AG08396 (cell line): ENCODE measurements around the gene IFNK.

ENCODE experiments used
- DNase-seq: peaks from one replicate; pipeline ENCODE4 v3.0.0; 2012; ENCODE audit warnings: low spot score, mixed read lengths

IFNK gene

DNA sequence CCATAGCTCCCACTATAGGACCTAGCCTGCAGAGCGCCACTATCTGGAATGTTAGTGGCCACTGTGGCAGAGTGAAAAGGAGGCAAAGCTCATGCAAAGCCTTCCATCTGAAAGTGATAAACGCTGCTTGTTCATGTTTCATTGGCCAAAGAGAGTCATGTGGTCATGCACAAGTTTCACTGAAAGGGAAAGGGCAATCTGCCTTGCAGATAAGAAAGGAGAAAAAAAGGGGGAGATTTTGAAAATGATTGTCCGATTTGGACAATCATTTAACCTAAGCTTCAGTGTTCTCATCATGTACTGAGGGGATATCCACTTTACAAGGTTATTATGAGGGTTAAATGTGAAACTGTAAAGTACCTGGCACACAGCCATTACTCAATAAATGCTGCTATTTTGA lies 14.6 kb downstream of the IFNK start:
- no peak for DNase-seq

DNA sequence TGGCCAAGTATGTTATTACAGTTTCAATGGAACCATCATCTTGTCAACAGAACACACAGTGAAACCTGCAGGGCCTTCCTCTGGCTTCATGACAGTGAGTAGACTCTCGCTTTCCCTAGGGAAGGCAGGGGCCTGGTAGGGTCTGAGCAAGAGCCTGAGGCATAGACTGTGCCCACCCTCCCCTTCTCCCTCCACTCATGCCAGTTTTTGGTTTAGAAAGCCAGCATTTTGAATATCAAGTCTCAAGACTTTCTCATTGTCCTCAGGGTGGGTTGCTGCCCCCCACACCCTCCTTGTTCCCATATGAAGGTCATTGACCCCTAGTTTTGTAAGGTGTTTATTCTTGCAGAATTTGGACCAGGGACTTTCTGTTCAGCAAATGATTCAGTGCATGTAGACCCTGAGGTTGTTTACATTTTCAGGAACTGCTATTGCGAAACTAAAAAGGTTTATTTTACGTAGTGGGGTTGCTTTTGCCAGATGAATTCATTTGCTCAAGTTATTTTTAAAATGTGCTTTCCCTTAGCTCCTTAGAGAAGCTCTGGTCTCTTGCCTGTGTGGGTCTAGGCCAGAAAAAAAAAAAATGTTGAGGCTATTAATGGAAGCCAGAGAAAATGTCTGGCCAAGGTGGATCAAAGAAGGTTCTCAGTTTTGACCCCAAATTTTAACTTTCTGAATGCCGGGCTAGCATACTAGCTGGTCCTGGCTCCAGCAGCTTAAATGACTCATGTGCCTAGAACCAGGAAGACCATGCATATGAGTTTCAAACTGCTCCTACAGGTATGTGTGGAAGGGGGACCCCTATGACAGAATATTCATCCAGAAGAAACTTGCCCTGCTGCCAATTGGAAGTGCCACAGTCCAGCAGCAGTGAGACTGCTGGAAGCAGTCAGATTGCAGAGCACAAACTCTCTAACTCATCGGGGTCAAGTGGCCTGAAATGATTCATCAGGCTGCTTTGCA lies 15.7 kb downstream of the IFNK start:
- DNase-seq, result peak; percentile 45

DNA sequence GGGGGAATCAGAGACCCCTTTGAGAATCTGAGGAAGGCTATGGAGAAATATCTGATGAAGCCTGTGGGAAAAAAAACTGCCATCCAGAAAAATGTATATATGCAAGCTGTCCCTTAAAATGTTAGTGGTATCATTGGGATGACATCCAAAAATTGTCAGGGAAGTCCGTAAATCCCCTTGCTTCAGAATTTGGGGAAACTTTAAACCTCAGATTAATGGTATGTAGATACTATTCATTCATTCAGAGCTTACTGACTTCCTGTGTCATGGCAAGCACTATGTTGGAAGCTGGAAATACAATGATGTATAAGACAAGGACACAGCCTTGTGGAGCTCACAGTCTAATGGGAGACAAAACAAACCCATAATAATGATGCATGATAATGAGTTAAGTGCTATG lies 16.4 kb downstream of the IFNK start:
- DNase-seq, result no peak

- DNase-seq, result no peak
These were observed 17.6 kb downstream of the IFNK start for GRCh38 chr9:27541740-27542139.

GRCh38 chr9:27542508-27542907 lies 18.4 kb downstream of the IFNK start:
- no peak for DNase-seq

GRCh38 chr9:27545471-27545870 lies 21.4 kb downstream of the IFNK start:
- no peak for DNase-seq

- peak; percentile 20 for DNase-seq
These were observed 24.1 kb downstream of the IFNK start for GRCh38 chr9:27548055-27548741.

GRCh38 chr9:27549196-27549755 lies 25.2 kb downstream of the IFNK start:
- DNase-seq, result no peak

DNA sequence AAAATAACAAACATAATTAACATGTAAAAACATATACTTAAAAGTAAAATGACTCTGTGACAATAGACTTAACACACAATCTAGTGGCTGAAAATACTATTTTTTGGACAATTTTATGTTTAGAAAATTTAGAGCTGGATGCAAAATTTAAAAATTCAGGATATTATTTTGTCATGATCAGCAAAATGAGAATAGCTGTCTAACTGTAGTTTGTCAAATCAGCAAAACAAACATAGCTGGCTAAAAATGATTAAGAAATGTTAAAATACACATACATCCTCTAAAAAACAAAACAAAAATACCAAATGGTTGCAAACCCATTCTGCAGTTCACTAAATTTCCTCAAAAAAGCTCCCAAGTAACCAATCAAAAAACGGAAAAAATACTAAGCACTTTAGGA lies 30.6 kb downstream of the IFNK start:
- DNase-seq, result no peak

DNA sequence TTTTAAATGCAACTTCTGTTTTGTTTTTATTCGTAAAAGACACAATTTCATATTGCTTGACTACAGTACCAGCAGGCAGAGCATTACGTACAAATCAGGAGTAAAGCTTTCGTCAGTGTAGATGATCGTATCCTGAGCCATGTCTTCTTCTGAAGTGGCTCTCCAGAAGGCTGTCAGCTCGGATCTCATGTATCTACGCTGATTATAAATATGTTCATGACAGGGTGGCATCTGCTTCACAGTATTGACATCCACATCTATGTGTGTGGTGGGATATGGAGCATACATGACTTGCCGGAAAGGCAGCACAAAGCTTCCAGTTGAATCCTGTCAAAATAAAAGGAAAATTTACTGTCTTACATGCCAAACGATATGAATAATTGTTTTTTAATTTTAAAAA lies 32.4 kb downstream of the IFNK start:
- DNase-seq, result no peak

DNA sequence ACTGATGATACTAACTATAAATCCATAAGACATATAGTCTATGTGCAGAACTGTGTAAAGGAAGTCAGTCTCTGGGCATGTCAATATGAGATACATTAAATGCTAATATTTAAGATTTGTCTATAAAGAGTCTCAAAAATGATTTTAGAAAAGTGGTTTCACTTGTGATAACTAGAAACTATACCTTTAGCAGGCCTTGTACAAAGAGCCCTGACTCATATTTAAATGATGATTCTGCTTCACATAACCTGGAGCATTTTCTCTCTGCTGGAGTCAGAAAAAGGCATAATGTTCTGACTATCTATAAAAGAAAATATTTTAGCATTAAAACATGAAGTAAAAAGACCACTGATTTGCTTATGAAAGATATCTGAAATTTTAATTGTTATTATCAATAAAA lies 34.2 kb downstream of the IFNK start:
- no peak for DNase-seq

- DNase-seq, result no peak
These were observed 36.4 kb downstream of the IFNK start for GRCh38 chr9:27560457-27560856.

DNA sequence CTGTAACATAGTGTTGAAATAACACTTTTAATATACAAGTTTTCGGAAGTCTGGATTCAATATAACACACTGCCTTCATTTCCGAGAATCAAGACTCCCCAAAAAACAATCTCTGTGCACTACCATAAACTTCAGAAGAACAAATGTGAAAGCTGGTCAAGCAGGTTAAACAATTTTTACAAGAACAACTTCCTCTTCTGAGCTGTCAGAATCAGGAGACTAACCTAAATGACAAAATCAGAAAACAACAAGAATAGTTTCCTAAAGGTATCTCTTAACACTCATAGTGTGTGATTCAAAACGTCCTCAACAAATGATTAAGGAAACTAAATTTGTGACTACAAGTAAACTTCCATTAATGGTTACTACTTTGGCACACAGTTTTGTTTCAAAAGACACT lies 37.6 kb downstream of the IFNK start:
- no peak for DNase-seq

DNA sequence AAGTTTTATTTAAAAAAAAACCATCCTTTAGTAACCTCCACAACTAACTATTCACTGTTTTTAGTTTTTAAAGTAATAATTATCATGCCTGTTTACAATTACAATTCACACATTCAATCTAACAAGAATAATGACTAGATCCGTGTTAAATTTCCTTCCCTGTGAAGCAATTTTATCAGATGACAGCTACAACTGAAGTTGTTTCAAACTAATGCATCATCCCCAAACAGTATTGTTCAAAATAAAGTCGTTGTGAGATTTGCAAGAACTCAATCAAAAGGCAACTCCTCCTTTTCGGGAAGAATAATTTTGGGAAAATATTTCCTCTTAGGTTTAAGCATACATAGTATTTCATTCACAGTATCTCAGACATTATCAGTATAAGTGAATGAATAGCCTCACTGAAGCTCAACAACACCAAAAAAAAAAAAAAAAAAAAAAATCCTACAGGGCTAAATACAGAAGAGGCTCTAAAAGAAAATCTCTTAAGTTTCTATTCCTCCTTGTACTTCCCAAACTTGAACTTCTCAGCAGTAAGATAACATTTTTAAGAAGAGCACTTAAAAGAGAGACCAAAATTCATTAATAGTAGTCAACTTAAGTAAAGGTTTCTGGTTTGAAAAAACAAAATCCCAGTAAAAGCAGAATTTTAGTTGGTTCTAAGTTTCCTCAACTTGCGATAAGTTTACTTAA lies 39.8 kb downstream of the IFNK start:
- no peak for DNase-seq

- no peak for DNase-seq
These were observed 40.6 kb downstream of the IFNK start for GRCh38 chr9:27564670-27565069.

DNA sequence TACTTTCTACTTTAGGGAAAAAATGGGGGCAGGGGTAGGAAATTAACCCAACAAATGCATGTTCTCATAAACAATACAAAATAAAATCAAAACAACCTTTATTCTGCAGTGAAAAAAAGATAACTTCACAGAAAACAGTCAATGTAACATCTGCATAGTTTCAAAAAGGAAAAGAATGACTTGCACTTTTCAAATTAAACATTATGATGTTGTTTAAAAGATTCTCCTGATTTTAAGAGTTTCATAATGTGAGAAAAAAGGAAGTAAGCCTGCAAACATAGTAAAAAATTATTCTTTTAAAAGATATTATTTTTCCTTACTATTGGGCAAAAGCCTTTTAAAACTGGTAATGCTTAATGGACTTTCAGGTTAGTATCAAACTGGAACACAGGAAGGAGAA lies 41.6 kb downstream of the IFNK start:
- no peak for DNase-seq

DNA sequence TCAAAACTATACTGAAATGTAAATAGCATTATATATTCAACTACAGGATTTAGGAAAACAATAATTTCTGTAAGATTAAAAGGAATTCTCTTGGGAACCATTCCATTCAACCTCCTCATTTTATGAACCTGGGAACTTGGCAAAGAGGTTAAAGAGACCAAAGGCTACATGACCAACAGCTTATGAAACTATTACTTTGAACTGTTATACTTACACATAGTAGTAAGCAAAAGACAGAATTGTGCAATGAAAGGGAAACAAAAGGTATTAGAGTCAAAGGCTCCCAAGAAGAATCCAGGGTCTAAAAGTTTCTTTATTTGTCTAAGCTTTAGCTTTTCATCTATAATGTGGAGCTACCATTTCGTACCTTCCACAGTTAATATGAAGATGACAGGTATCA lies 42.0 kb downstream of the IFNK start:
- DNase-seq, result no peak

DNA sequence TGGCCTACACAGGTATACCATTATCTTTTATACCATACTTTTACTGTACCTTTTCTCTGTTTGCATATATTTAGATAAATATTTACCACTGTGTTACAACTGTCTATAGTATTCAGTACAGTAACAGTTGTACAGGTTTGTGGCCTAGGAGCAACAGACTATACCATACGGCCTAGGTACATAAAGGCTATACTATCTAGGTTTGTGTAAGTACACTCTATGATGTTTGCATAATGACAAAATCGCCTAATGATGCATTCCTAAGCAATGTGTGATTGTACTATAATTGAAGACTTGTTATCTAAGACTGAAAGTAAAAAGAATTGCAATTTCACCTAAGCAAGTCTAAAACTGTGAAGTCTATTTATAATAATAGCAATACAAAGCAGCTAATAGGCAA lies 45.3 kb downstream of the IFNK start:
- DNase-seq, result no peak

DNA sequence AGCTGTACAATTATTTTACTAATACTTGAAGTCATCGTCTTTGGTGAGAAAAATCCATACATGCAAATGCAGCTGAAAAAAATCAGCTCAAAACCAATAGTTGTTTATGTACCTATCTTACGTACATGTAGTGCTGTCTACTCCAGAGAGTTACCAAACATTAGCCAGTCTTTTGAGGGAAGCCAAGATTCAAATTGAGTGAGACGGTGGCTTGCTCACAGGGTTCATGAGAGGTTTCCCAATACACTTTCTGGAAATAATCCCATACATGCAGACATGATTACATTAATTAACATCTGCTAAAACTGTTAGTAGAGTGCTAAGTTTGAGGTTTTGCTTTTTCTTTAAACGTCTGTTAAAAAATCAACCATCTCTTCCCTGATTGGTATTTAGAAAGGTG lies 46.9 kb downstream of the IFNK start:
- no peak for DNase-seq

DNA sequence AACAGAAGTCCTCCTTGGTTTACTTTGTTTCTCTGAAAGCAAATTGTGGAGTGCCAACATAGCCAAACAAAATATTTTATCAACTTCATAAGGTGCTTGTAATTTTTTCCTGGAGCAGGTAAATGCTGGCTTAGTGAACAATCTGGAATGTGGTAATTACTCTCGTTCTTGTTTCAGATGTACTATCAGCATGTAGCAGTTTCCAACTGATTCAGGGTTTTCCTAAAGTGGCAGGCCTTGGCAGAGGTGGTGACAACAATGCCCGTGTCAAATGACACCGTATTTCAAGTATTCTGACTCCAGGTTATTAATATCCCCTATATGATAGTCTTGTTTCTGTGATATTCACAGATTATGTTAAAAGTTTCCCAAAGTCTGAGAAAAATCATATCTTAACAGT lies 48.0 kb downstream of the IFNK start:
- no peak for DNase-seq

DNA sequence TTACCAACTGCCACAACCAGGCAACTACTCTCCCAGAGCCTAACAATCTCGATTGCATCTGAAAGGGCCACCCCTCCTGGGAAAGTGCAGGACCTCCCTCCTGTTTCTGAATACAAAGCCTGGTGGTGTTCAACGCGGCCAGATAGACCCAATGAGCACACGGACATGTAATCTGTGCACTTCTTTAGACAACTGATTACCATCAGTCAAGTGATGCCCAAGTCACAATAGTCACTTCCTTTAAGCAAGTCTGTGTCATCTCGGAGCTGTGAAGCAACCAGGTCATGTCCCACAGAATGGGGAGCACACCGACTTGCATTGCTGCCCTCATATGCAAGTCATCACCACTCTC lies 48.5 kb downstream of the IFNK start:
- peak; percentile 22 for DNase-seq

DNA sequence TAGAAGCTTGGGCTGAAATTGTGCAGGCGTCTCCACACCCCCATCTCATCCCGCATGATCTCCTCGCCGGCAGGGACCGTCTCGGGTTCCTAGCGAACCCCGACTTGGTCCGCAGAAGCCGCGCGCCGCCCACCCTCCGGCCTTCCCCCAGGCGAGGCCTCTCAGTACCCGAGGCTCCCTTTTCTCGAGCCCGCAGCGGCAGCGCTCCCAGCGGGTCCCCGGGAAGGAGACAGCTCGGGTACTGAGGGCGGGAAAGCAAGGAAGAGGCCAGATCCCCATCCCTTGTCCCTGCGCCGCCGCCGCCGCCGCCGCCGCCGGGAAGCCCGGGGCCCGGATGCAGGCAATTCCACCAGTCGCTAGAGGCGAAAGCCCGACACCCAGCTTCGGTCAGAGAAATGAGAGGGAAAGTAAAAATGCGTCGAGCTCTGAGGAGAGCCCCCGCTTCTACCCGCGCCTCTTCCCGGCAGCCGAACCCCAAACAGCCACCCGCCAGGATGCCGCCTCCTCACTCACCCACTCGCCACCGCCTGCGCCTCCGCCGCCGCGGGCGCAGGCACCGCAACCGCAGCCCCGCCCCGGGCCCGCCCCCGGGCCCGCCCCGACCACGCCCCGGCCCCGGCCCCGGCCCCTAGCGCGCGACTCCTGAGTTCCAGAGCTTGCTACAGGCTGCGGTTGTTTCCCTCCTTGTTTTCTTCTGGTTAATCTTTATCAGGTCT lies 49.0 kb downstream of the IFNK start, which contains the start of gene C9orf72:
Gene C9orf72 (minus strand): TSS at position 564 of the 716 bp plus-strand sequence. CDS start 6,361 bp downstream, outside the sequence.
- DNase-seq, result peak; percentile 92
